T-cell (primary cell): ENCODE measurements around the gene GSTT2B. TPM values are rescaled to one million over a fixed set of nuclear protein-coding genes. Genes with fewer than 3 reads are reported as not detected.
"Not testable (repeated sequence)": the region's sequence is repeated elsewhere in the genome, so short reads cannot be mapped to it uniquely, and the experiment has no call there.

Source experiments
- ATAC-seq, 4 experiments: fragments of 200-7000 bp in 3 of 4; fragments of 150-1000 bp in 1 of 4; cut with Tn5 transposase; replicated peaks in 1 of 4; 1 replicate in 3 of 4; 2 replicates in 1 of 4; pipeline ENCODE4 v1.10.0; 2021; ENCODE audit warnings: moderate library complexity in 3 of 4, mild to moderate bottlenecking in 2 of 4, moderate number of reproducible peaks in 1 of 4
- CTCF ChIA-PET, 2 donors: fragments of 300-600 bp; sonication (Branson Sonifier 250); formaldehyde crosslinking; loops; one replicate each; lab custom pipeline; 2022; ENCODE audit warnings: antibody characterized with exemption in 2 of 2; lab: Charles Lee
- POLR2A ChIA-PET, 2 donors: fragments of 300-600 bp; sonication (Branson Sonifier 250); formaldehyde crosslinking; loops; one replicate each; lab custom pipeline; 2022; ENCODE audit warnings: antibody characterized with exemption in 2 of 2; lab: Charles Lee
- DNase-seq, 35 experiments: peaks; one replicate each; pipeline versions ENCODE4 v3.0.0 to v3.0.0-alpha.2; 2013 to 2023
- H3K27ac ChIP-seq: one replicate; pipeline ENCODE4 v1.5.1; 2013; ENCODE audit warnings: low read length
- H3K27me3 ChIP-seq, 2 experiments: replicated peaks in 1 of 2; 1 replicate in 1 of 2; 2 replicates in 1 of 2; pipeline versions ENCODE4 v1.6.1 to v1.7.0; 2013; ENCODE audit warnings: low read length in 1 of 2, mixed read lengths in 1 of 2; ENCODE audit not compliant: control insufficient read depth in 2 of 2, insufficient read depth in 2 of 2; ENCODE audit errors: extremely low read depth in 1 of 2
- H3K36me3 ChIP-seq, 2 donors: 1 replicate in 1 of 2; 2 replicates in 1 of 2; pipeline versions ENCODE4 v1.6.1 to v1.7.0; 2013; ENCODE audit warnings: low read length in 1 of 2; ENCODE audit not compliant: control insufficient read depth in 2 of 2, insufficient read depth in 1 of 2; ENCODE audit errors: extremely low read depth in 1 of 2
- H3K4me1 ChIP-seq, 2 experiments: 1 replicate in 1 of 2; 2 replicates in 1 of 2; pipeline versions ENCODE4 v1.6.1 to v1.7.0; 2013; ENCODE audit warnings: low read length in 2 of 2, mixed read lengths in 1 of 2; ENCODE audit not compliant: insufficient read depth in 2 of 2, control insufficient read depth in 1 of 2; ENCODE audit errors: extremely low read depth in 1 of 2
- H3K4me3 ChIP-seq, 2 donors: 1 replicate in 1 of 2; 2 replicates in 1 of 2; pipeline versions ENCODE4 v1.5.1 to v1.7.0; 2013; ENCODE audit warnings: mild to moderate bottlenecking in 2 of 2, low read length in 1 of 2, moderate library complexity in 1 of 2; ENCODE audit not compliant: control insufficient read depth in 1 of 2; ENCODE audit errors: extremely low read depth in 1 of 2
- H3K9me3 ChIP-seq: 2 replicates; pipeline ENCODE4 v1.7.0; 2013
- H3K27ac Mint-ChIP-seq, 2 donors: one replicate each; pipeline ENCODE4 v1.8.0; 2020 to 2021; ENCODE audit warnings: mild to moderate bottlenecking in 2 of 2, mixed read lengths in 2 of 2
- H3K27me3 Mint-ChIP-seq, 2 donors: one replicate each; pipeline ENCODE4 v1.8.0; 2021 to 2022; ENCODE audit warnings: mixed read lengths in 2 of 2
- H3K36me3 Mint-ChIP-seq: one replicate; pipeline ENCODE4 v1.8.0; 2021; ENCODE audit warnings: mixed read lengths
- H3K4me1 Mint-ChIP-seq, 3 donors: one replicate each; pipeline ENCODE4 v1.8.0; 2020 to 2022; ENCODE audit warnings: mixed read lengths in 3 of 3, mild to moderate bottlenecking in 1 of 3
- H3K4me3 Mint-ChIP-seq, 3 donors: one replicate each; pipeline ENCODE4 v1.8.0; 2020 to 2022; ENCODE audit warnings: mild to moderate bottlenecking in 3 of 3, mixed read lengths in 3 of 3, moderate library complexity in 3 of 3
- H3K9me3 Mint-ChIP-seq, 3 donors: one replicate each; pipeline ENCODE4 v1.8.0; 2020 to 2022; ENCODE audit warnings: mixed read lengths in 3 of 3
- WGBS: methylation state at CpG from one replicate; pipeline ENCODE4 v1.1.5; 2013; ENCODE audit warnings: missing lambda C conversion rate; ENCODE audit not compliant: insufficient coverage; 5-methylcytosine and 5-hydroxymethylcytosine counted together
- total RNA-seq, 35 experiments: library from RNA in 6 of 35; stranded (reverse) in 6 of 35; fragments of 120-200 nt in 1 of 35; gene quantifications; one replicate each; pipeline versions ENCODE4 v1.2.1 to v1.2.4 and lab custom pipeline; 2013 to 2026

The GSTT2B gene
- total RNA-seq, 5 donors from 2014 or later (not counting 1 experiment from before 2014, with no cell fraction given): not detected

DNA sequence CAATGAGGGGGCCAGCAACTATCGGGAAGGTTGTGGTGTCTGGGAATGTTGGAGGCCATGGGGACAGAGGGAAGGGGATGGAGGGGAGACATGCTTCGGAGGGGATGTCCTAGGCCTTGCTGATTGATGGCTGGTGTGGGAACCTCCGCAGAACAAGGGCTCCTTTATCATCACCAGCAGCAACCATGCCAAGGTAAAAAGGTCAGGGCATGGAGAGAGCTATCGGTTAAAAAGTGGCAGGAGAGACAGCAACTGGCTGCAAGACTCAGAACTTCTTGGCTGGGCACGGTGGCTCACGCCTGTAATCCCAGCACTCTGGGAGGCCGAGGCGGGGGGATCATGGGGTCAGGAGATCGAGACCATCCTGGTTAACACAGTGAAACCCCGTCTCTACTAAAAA lies 41.3 kb upstream of the GSTT2B start:
- ATAC-seq: no peak
- peaks cover 0 to 4% (median 0%) of the 10 kb centered on the region in 3 donors for H3K4me1 Mint-ChIP-seq
- 87% methylated on average over 4 of the region's 10 CpGs for WGBS

DNA sequence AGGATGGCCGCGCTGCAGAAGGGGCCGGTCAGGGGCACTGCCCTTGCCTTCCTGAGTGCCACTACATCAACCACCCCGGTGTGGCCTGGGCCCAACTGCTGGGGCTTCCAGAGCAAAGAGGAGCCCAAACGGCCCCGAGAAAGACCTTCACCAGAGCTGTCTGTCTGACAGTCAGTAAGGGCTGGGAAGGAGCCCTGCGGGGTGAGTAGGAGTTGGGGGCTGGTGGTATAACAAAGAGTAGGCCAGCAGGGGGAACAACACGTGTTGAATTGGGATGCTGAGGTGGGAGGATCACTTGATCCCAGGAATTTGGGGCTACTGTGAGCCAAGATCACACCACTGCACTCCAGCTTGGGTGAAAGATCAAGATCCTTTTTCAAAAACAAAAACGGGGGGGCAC lies 40.3 kb upstream of the GSTT2B start:
- Mint-ChIP-seq H3K27me3 (peaks cover 3 to 4% of the 10 kb centered on the region in 2 donors), H3K27ac (no peak overlapping the region), H3K4me3 (no peak overlapping the region), H3K9me3 (no peaks in the 10 kb centered on the region), H3K36me3 (no peaks in the 10 kb centered on the region), H3K4me1 (peaks cover 0 to 4% (median 0%) of the 10 kb centered on the region in 3 donors)
- H3K9me3 ChIP-seq: no peaks in the 10 kb centered on the region
- H3K27ac ChIP-seq: no peak overlapping the region
- no peaks in the 10 kb centered on the region for H3K4me1 ChIP-seq
- 89% methylated on average over 9 of the region's 9 CpGs for WGBS
- peaks cover 0 to 48% of the 10 kb centered on the region in 2 experiments for H3K27me3 ChIP-seq
- no peaks in the 10 kb centered on the region for H3K36me3 ChIP-seq
- ATAC-seq (no peak), DNase-seq (no peak)
- H3K4me3 ChIP-seq: no peak overlapping the region
- CTCF ChIA-PET: no interaction called here
- POLR2A ChIA-PET: no interaction called here

More for the DNA sequence above, 41.3 kb upstream of the GSTT2B start:
- Mint-ChIP-seq H3K36me3 (no peaks in the 10 kb centered on the region), H3K27ac (peak overlapping the region in 1 of 2 donors; percentile 22), H3K27me3 (peaks cover 3 to 4% of the 10 kb centered on the region in 2 donors), H3K4me3 (no peak overlapping the region), H3K9me3 (no peaks in the 10 kb centered on the region)
- Histone ChIP-seq H3K4me3 (no peak overlapping the region), H3K9me3 (no peaks in the 10 kb centered on the region), H3K27me3 (peaks cover 0 to 54% of the 10 kb centered on the region in 2 experiments), H3K27ac (no peak overlapping the region), H3K4me1 (no peaks in the 10 kb centered on the region), H3K36me3 (no peaks in the 10 kb centered on the region)
- DNase-seq: no peak
- CTCF ChIA-PET: no interaction called here
- POLR2A ChIA-PET: no interaction called here

DNA sequence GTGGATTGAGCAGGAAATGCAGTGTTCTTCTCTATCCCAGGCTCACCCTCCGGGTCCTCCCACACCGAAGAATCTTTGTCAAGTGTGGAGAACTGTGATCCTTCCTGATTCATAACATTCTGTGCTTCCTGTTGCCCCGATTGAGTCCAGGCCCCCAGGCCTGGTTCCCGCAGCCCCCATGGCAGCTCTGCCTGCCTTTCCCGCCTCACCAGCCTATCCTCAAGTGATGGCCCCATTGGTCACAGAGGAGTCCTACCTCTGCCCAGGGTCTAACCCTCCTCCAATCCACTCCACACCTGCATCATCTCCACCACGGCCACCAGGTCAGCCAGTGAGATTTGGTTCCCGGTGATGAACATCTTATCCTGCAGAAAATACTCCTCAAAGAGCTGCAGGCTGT lies 38.8 kb upstream of the GSTT2B start:
- DNase-seq, H3K9me3 Mint-ChIP-seq, H3K9me3 ChIP-seq, H3K27me3 Mint-ChIP-seq, H3K27ac ChIP-seq, ATAC-seq, H3K4me3 Mint-ChIP-seq, H3K36me3 Mint-ChIP-seq, H3K27ac Mint-ChIP-seq, H3K4me1 ChIP-seq, H3K4me3 ChIP-seq, H3K36me3 ChIP-seq, CTCF ChIA-PET, POLR2A ChIA-PET, H3K4me1 Mint-ChIP-seq: not testable (repeated sequence)
- H3K27me3 ChIP-seq: peaks cover 0 to 35% of the 10 kb centered on the region in 2 experiments
- 79% methylated on average over 6 of the region's 7 CpGs for WGBS

GRCh38 chr22:23997092-23997491 lies 36.1 kb upstream of the GSTT2B start:
- ChIA-PET CTCF (no interaction called here), POLR2A (no interaction called here)
- Mint-ChIP-seq H3K27me3 (peaks cover 1 to 2% of the 10 kb centered on the region in 2 donors), H3K4me1 (peaks cover 0 to 4% (median 0%) of the 10 kb centered on the region in 3 donors), H3K36me3 (no peaks in the 10 kb centered on the region), H3K4me3 (no peak overlapping the region), H3K27ac (no peak overlapping the region), H3K9me3 (no peaks in the 10 kb centered on the region)
- no peaks in the 10 kb centered on the region for H3K36me3 ChIP-seq
- WGBS: no CpG with 5 or more reads among the region's 3 CpGs
- H3K27ac ChIP-seq: no peak overlapping the region
- H3K4me3 ChIP-seq: no peak overlapping the region
- ATAC-seq (no peak), DNase-seq (no peak)
- H3K4me1 ChIP-seq: no peaks in the 10 kb centered on the region
- H3K9me3 ChIP-seq: no peaks in the 10 kb centered on the region
- H3K27me3 ChIP-seq: peaks cover 0 to 16% of the 10 kb centered on the region in 2 experiments

DNA sequence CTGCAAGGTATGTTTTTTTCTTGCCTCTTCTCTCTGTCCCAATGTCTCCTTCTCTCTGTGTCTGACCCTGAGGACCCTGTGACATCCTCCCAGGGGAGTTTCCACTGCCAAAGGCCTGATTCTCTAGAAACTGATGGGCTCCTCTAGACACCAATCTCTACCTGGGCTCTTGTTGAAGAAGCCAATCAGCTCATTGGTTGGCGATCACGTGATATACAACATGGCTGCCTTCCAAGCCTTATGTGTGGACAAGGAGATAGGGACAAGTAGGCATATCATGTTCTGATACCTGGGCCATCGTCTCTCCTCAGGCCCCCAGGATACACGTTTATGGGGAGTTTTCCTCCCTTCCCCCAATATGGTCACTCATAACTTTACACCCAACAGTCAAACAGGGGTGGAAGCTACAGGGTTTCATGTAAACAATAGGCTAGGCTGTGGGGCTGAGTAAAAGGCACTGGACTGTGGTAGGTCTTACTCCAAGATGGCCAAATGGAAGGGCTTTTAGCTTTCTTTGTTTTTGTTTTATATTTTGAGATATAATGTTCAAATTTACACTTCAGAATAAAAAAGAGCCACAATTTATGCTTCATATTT lies 32.7 kb upstream of the GSTT2B start:
- DNase-seq, H3K4me1 ChIP-seq, H3K27me3 ChIP-seq, H3K27me3 Mint-ChIP-seq, H3K4me1 Mint-ChIP-seq, H3K27ac Mint-ChIP-seq, H3K36me3 Mint-ChIP-seq, H3K4me3 ChIP-seq, H3K4me3 Mint-ChIP-seq, ATAC-seq, H3K9me3 Mint-ChIP-seq, H3K36me3 ChIP-seq, CTCF ChIA-PET, H3K9me3 ChIP-seq, POLR2A ChIA-PET, H3K27ac ChIP-seq: not testable (repeated sequence)
- no CpG with 5 or more reads among the region's 4 CpGs for WGBS

GRCh38 chr22:23993080-23993479 lies 32.1 kb upstream of the GSTT2B start:
- H3K4me3 ChIP-seq, H3K4me1 Mint-ChIP-seq, H3K9me3 Mint-ChIP-seq, H3K27ac Mint-ChIP-seq, DNase-seq, H3K4me1 ChIP-seq, H3K36me3 ChIP-seq, H3K36me3 Mint-ChIP-seq, CTCF ChIA-PET, H3K4me3 Mint-ChIP-seq, H3K27me3 ChIP-seq, POLR2A ChIA-PET, H3K27ac ChIP-seq, H3K27me3 Mint-ChIP-seq, H3K9me3 ChIP-seq, ATAC-seq: not testable (repeated sequence)
- WGBS: no CpG with 5 or more reads among the region's 2 CpGs
